HG03064 (cell line): ENCODE data around the gene PSIP1.
A peak's percentile ranks its signal among the peaks of the same experiment; 100 is the strongest.
"Not testable (repeated sequence)": the region's sequence is repeated elsewhere in the genome, so short reads cannot be mapped to it uniquely, and the experiment has no call there.

Experiments
- ATAC-seq: cut with Tn5 transposase; IDR thresholded peaks from one replicate; pipeline ENCODE4 v1.9.1; 2021; ENCODE audit warnings: low read depth; ENCODE audit not compliant: unreplicated experiment

Gene PSIP1

DNA sequence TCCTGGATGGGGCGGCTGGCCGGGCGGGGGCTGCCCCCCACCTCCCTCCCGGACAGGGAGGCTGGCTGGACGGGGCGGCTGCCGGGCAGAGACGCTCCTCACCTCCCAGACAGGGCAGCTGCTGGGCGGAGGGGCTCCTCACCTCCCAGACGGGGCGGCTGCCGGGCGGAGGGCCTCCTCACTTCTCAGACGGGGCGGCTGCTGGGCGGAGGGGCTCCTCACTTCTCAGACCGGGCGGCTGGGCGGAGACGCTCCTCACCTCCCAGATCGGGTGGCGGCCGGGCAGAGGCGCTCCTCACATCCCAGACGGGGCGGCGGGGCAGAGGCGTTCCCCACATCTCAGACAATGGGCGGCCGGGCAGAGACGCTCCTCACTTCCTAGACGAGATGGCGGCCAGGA, 68.5 kb downstream of the PSIP1 start:
- not testable (repeated sequence) for ATAC-seq

- ATAC-seq = not testable (repeated sequence)
Measured at GRCh38 chr9:15441841-15442240, 68.9 kb downstream of the PSIP1 start.

GRCh38 chr9:15438891-15439290, 71.9 kb downstream of the PSIP1 start:
- ATAC-seq = no peak

- no peak for ATAC-seq
Measured at GRCh38 chr9:15433661-15434060, 77.1 kb downstream of the PSIP1 start.

GRCh38 chr9:15433191-15433590, 77.6 kb downstream of the PSIP1 start:
- no peak for ATAC-seq

DNA sequence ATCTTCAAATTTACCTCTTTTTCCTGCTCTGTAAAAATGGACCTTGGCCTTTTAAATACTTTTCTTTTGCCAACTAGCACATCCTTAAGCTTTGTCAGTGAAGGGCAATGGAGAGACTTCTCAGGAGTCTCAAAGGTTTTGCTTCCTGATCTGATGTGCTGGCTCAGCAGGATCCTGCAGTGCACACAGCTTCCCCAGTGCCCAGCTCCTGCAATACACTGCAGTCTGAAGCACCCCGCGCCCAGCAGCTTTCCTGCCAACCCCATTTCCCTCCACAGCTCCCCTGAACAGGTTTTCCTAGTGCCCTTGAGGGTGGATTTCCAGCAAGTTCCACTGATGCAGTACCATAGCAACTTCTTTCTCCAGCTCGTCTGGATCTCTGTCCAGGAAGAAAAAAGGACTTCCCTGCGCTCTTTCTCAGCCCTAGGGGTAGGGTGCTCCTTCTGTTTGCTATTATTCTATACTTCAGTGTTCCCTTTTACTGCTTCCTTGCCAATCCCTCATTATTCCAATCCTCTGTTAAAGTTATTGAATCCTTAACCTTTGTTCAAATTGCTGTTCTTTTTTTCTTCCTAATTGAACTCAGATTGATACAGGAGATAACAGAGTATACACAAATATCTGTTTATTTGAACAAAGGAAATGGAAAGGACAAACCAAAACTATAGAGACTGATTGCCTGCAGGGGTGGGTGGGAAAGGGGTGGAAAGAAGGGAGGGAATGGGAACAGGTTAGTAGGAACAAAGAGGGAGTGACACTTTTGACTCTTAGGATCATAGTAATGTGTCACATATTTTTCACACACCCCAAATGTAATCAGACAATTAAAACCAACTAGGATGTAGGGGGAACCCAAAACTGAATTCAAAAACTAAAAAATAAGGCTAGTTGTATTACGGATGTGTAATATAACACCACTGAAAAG, 79.6 kb downstream of the PSIP1 start:
- no peak for ATAC-seq

- ATAC-seq = not testable (repeated sequence)
Measured at GRCh38 chr9:15427702-15428101, 83.1 kb downstream of the PSIP1 start.

DNA sequence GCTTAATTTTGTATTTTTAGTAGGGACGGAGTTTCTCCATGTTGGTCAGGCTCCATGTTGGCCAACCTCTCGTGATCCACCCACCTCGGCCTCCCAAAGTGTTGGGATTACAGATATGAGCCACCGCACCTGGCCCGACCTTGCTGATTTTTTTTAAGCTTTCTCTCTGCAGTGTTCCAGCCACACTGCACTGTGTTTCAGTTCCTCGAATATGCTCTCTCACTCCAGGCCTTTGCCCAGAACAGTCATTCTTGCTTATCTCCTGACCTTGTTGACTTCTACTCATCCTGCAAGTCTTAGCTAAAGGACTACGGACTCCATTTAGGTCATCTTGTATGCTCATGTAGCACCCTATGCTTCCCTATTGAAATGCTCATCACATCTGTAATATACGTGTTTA, 84.8 kb downstream of the PSIP1 start:
- no peak for ATAC-seq

DNA sequence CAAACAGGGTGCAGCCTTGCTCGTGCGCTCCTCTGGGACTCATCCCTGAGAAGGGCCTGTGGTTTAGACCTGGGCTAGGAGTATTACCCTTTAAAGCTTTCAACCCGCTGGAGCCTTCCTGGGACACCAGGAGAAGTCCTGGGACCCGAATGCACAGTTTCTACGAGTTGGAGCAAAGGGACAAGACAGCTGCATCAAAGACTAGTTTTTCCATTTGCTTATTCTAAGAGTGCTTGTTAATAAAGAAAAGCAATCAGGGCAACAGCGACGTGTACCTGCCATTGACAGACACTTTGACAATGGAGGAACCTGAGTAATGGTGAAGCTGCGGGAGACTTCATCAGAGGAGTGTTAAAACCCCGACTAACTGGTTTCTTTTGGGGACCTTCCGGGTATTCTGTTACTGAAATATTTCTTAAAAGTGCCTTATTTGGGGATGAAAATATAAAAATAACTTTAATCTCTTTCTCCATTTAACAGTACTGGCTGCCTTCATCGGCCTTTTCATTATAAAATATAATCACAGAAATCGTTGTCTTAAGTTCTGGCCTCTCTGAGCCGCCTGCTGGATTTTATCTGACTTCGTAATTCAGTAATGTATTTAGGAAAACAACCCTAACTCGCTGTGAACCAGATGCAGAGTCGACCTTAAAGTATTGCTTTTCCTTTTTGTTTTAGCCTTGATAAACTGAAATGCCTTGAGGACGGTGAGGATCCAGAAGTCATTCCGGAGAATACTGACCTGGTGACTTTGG, 87.4 kb downstream of the PSIP1 start:
- ATAC-seq = no peak

GRCh38 chr9:15422372-15423230, 88.2 kb downstream of the PSIP1 start, which contains the start of gene SNAPC3:
Gene SNAPC3, plus strand, starts transcription at chr9:15422876. Its CDS starts 4 bp downstream, at chr9:15422880.
- peak; percentile 98 for ATAC-seq

GRCh38 chr9:15421990-15422371, 88.8 kb downstream of the PSIP1 start:
- ATAC-seq = no peak

- ATAC-seq = no peak
Measured at GRCh38 chr9:15421532-15421931, 89.2 kb downstream of the PSIP1 start.

DNA sequence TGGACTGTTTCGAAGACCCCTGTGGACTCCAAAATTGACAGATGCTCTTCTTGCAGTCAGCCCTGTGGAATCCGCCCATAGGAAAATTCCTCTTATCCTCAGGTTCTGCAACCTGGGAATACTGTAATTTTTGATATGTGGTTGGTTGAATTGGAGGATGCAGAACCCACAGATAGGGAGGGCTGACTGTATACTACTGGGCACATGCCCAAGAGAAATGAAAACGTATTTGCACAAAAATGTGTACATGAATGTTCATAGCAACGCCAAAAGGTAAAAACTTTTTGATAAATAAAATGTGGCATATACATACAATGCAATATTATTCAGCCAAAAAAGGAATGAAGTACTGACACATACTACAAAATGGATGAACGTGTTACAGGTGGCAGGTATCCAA, 90.0 kb downstream of the PSIP1 start:
- ATAC-seq = no peak

DNA sequence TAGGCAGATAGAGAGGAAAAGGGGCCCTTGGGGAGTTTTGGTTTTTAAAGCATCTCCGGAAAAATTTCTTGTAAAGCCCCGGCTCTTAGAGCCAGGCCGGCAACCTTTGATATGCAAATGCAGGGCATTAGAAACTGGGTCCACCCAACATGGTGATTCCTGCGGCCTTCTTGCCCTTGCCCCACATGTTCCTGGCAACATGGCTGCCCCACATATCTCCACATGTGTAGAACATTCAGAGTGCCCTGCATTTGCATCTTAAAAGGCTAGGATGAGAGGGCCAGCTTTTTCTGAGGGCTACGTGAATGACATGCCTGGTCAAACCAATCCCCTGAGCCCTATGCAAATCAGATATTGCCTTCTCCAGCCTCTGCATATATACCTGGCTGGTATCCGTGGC, 93.1 kb downstream of the PSIP1 start:
- ATAC-seq = no peak

- ATAC-seq = no peak
Measured at GRCh38 chr9:15416880-15417279, 93.9 kb downstream of the PSIP1 start.
